Left renal cortex interstitium (tissue), 4 donors: ENCODE results near the gene HEPACAM. TPM values are rescaled to one million over a fixed set of nuclear protein-coding genes. Genes with fewer than 3 reads are reported as not detected.

Experiments
- DNase-seq, 4 donors: peaks; one replicate each; pipeline ENCODE4 v3.0.0-alpha.2; 2013; ENCODE audit warnings: low read depth in 4 of 4, low spot score in 2 of 4, missing footprints in 1 of 4
- polyA plus RNA-seq, 4 donors: library from polyadenylated mRNA; unstranded; fragments of 120-200 nt; gene quantifications; one replicate each; pipeline ENCODE4 v1.2.1, GENCODE V29; 2013; ENCODE audit not compliant: insufficient read length in 4 of 4

The HEPACAM gene
- polyA plus RNA-seq, 4 donors = 1.6 to 3.1 (median 2.5) TPM

DNA sequence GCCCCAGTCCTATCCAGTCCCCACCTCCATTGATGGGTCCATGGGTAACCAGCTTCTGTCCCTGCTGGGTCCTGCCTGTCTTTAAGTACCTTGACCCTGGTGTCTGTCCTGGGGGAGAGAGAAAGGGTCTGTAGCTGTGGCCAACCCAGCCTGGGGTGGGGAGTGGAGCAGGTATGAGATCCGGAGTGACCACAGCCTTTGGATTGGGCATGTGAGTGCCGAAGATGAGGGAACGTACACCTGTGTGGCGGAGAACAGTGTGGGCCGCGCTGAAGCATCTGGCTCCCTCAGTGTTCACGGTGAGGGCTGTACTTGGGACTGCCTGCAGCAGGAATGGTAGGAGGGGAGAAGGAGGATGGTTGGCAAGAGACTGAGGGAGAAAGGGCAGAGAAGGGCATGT lies 65.4 kb downstream of the HEPACAM start:
- DNase-seq = no peak

DNA sequence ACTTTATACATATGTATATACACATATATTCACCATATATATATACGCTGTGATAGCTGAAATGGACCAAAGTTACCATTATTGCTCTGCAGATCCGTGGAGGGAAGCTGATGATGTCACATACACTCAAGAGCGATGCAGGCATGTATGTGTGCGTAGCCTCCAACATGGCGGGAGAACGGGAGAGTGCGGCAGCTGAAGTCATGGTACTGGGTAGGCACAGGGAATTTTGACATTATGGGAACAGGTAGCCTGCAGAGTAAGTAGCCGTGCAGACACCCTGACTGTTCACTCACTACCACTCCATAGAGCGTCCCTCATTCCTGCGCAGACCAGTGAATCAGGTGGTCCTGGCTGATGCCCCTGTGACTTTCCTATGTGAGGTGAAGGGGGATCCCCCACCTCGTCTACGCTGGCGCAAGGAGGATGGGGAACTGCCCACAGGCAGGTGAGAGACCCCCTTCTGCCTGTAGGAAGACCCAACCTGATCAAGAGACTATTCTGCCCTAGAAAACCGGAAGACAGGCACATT lies 65.9 kb downstream of the HEPACAM start:
- no peak for DNase-seq

- DNase-seq = no peak
These were observed 66.5 kb downstream of the HEPACAM start for GRCh38 chr11:124869331-124869730.

Other genes with a start within 250 kb of the HEPACAM start
- 10 to 100 TPM; 13.9 to 27.5 (median 20.9) TPM for gene NRGN, start 196.1 kb downstream of the HEPACAM start, polyA plus RNA-seq
- gene VSIG2, start 183.8 kb downstream of the HEPACAM start, polyA plus RNA-seq = 10 to 100 TPM in 1 of 4 donors, 1 to 10 TPM in 3; 5.3 to 10.7 (median 8.7) TPM
- 10 to 100 TPM; 61.9 to 73.2 (median 72.7) TPM for gene ESAM, start 173.8 kb downstream of the HEPACAM start, polyA plus RNA-seq
- 10 to 100 TPM; 24.3 to 47.6 (median 33.8) TPM for gene MSANTD2, start 135.6 kb downstream of the HEPACAM start, polyA plus RNA-seq
- 10 to 100 TPM; 16.7 to 35.1 (median 26.3) TPM for gene ROBO3, start 70.6 kb downstream of the HEPACAM start, polyA plus RNA-seq
- 10 to 100 TPM; 16.9 to 25.4 (median 19.5) TPM for gene ROBO4, start 38.2 kb downstream of the HEPACAM start, polyA plus RNA-seq
- gene HEPN1, start 16.8 kb downstream of the HEPACAM start, polyA plus RNA-seq = 1 to 10 TPM in 3 of 4 donors, under 1 TPM in 1; 0.71 to 2.0 (median 1.2) TPM
- 1 to 10 TPM; 3.9 to 4.3 (median 4.1) TPM for gene CCDC15, start 18.2 kb upstream of the HEPACAM start, polyA plus RNA-seq
- 1 to 10 TPM; 1.7 to 2.1 (median 1.9) TPM for gene SLC37A2, start 127.3 kb upstream of the HEPACAM start, polyA plus RNA-seq
- 10 to 100 TPM; 46.7 to 52.5 (median 50.5) TPM for gene TMEM218, start 175.6 kb upstream of the HEPACAM start, polyA plus RNA-seq
- gene PKNOX2, start 228.7 kb upstream of the HEPACAM start, polyA plus RNA-seq = 10 to 100 TPM; 13.4 to 15.1 (median 14.4) TPM